Measurements from ENCODE around the gene DEAF1.
"Not testable (repeated sequence)": the region's sequence is repeated elsewhere in the genome, so short reads cannot be mapped to it uniquely, and the experiment has no call there.

The DEAF1 gene

DNA sequence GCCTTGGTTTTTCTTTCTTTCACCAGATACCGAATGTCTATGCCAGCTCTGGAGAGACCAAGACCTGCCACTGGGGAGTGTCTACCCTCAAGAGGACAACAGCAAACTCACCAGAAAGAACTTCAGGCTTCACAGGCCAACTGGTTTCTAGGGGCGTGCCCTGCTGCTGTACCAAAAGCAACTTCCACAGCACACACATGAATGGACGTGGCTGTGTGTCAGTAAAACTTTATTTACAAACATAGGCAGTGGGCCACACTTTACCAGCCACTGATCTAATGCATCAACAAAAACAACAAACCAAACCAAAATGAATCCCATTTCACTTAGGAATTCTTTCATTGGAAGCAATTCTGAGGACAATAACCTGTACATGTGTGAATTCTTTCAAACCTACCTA is 16.7 kb downstream of the DEAF1 start:
- DNase-seq (ENCODE audit: low read depth) = no peak

DNA sequence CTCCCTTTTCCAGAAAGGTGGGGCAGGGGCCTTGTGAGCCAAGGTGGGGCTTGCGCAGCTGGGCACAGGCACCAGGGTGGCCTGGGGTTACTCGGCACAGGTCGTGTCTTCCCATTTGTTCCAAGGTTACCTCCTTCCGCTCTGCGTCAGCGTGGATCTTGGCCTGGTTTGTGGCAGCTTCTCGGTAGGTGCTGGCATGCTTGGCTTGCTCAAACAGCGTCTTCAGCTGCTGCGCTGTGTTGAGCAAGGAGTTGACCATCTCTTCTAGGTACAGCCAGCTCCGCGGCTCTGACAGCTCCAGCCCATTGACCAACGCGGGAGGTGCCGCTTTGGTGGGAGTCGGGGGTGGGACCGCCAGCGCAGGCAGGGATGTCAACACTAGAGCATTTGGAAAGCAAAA is 20.6 kb downstream of the DEAF1 start:
- DNase-seq (ENCODE audit: low read depth) = no peak

DNA sequence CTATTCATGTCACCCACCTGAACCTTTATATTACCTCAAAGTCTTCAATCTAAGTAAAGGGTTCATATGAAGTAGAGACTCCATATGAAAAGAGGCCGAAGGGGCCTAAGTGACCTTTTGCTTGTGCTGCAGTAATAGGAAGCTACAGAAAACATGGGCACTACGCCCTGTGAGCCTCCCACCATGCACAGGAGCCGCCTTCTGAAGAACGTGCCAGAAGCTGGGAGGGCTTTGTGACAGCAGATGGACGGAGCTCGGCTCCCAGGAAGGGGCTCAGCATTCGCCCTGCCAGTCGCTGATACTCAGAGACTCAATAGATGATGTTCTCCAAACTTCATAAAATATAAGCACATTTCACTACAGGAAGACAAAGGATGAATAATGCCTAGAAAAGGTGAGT is 21.2 kb downstream of the DEAF1 start:
- DNase-seq (ENCODE audit: low read depth) = no peak

DNA sequence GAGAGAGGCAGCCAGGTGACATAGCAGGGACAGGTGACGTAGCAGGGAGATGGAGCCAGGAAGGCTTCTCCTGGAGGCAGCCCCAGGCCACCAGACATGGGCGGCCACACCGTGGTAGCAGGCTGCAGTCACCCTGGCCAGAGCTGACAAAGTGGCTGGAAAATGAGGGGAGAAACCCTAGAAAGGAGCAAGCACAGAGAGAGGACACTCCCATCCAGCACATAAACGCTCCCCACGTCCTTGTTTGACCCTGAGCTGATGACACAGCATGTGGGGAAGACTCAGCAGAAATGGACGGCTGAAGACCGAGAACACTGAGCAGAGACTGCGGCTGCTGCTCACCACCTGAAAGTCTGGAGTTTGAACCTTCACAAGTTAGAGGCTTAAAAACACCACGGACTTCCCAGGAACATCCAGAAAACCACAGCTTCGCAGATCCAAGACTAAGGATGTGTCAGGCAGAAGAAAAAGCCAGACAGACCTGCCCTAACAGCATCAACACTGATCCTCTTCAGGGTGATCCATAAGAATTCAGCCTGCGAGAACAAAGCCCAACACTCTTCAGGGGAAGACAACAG is 29.2 kb downstream of the DEAF1 start:
- no peak for DNase-seq (ENCODE audit: low read depth)

DNA sequence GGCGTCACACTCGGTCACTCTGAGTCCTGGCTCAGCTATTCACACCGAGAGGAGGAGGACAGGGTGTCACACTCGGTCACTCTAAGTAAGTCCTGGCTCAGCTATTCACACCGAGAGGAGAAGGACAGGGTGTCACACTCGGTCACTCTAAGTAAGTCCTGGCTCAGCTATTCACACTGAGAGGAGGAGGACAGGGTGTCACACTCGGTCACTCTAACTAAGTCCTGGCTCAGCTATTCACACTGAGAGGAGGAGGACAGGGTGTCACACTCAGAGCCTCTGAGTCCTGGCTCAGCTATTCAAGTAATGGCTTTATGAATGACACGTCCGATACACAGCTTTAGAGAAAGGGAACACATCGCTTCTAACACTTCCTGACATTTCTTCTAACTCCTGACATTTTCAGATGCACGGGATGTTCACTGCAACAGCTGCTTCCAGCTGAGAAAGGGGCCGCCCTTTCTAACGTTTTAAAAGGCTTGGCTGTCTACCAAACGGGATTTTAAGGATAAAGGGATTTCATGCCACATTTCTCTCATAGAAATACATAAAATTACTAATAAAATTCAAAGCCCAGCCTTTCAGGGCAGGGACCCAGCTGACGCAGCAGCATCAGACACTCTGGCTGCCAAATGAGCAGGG is 29.8 kb downstream of the DEAF1 start:
- no peak for DNase-seq (ENCODE audit: low read depth)

DNA sequence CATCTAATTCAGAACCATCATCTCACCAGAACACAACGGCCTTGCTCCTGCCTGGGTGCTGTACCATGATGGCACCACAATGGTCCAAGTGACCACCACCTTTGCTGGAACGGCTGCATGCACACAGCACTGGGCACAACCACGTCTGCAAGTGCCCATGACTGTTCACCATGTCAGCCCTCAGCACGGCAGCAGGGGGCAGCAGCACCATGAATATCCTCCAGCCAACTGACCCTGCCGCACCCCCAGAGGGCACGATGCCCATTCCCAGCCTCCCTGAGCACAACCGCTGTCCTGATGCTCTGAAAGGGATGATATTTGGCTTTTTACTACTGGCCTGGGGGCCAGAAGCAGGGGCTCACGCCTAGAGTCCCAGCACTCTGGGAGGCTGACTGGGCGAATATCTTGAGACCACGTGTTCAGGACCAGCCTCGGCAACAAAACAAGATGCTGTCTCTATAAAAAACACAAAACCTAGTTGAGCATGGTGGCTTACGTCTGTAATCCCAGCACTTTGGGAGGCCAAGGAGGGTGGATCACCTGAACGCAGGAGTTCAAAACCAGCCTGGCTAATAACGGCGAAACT is 32.2 kb downstream of the DEAF1 start:
- DNase-seq (ENCODE audit: low read depth) = no peak

DNA sequence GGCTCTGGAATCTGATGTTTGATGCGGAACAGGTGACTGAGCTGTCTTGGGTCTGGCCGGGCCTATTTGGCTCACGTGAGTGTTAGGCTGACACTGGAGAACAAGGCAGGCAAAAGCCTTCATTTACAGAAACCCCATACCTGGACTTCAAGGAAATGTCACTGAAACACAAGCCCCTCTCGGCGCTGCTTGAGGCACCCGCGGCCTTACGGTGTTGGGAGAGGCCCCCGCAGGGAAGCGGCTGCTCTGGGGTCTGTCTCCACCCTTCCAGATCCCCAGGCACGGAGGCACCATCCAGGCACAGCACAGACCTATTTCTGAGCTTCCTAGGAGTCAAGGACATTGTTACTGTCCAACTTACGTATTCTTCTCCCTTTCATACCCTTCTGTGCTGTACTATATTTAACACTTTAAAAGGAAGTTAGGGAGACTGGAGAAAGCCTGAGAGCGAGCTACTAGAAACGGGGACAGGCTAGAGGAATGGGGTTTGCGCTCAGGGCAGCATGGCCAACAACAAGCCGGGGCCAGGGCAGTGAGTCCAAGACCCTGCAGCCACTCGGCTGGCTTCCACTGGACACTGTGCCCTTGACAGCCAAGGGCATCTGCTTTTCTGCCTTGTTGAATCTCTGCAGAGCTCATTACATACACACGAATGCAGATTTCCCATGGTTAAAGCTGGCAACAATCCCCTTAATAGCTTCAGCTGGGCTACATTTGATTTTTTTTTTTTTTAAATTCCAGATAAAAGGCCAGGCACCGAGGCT is 34.2 kb downstream of the DEAF1 start:
- no peak for DNase-seq (ENCODE audit: low read depth)

DNA sequence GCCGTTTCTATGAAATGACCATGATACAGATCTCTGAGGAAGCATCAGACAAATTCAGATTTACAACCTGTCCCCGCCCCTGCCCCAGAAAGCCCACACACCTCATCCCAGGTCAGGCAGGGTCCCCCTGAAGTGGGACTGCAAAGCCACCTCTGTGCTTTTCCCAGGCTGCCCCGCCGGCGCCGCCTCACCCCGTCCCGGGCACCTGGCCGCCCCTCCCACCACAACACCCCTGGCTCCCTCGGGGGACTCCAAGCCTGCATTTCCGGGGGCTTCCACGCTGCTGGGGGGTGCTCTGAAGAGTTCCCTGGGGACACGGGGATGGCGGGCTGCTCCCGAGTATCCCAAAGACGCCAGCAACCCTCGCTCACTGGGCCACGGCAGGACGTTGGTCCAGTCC is 34.7 kb downstream of the DEAF1 start:
- no peak for DNase-seq (ENCODE audit: low read depth)

DNA sequence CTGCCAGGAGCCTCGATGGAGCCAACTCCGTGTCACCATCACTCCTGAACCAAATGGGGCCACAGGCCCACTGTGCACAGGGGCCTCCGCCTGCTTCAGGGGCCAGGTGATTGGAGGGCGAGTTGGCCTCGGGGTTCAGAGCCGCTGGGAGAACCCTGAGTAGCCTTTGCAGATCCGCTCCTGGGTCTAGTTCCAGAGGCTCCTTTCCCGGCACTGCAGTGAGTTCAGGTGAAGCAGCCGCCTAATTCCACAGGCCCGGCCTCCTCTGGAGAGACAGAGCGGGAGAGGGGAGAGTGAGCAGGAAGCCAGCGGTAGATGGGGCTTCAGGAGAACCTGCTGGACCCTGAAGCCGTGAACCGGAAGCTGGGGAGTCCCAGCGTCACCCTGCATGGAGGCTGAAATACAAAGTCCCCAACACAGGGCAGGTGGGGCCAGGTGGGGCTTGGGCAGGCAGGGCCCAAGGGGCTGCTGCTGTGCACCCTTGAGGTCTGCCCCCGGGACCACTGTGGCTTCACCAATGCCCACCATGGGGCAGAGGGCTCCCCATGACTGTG is 35.4 kb downstream of the DEAF1 start:
- DNase-seq (ENCODE audit: low read depth) = no peak

DNA sequence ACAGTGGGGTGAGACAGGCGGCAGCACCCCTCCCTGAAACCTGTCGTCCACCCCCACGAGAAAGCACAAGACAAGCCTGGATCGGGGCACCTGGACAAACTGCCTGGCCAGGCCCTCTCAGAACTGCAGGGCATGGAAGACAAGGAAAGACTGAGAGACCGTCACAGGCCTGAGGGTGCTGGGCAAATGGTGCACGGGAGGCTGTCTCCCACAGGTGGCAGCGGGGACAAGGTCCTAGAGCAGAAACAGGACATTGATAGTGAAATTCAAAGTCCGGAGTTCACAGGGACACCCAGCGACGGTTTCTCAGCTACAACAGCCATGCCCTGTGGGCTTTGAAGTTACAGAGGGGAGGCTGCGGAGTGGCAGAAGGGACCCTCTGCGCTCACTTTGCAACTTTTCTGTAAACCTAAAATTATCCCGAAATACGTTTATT is 37.3 kb downstream of the DEAF1 start:
- no peak for DNase-seq (ENCODE audit: low read depth)

DNA sequence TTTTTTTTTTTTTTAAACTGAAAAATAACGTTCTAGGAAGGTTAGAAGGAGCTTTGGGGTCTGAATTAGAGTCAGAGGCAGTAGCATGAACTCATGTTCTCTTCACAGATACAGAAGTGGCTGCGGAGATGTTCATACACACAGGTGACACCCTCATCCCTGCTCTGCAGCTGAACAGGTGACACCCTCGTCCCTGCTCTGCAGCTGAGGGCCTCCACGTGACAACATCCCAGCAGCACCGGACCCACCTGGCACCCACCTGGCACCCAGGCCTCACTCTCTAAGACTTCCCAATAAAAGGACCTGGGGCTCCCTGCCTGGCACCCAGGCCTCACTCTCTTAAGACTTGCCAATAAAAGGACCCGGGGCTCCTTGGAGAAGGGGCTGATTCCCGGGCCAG is 38.2 kb downstream of the DEAF1 start:
- no peak for DNase-seq (ENCODE audit: low read depth)

DNA sequence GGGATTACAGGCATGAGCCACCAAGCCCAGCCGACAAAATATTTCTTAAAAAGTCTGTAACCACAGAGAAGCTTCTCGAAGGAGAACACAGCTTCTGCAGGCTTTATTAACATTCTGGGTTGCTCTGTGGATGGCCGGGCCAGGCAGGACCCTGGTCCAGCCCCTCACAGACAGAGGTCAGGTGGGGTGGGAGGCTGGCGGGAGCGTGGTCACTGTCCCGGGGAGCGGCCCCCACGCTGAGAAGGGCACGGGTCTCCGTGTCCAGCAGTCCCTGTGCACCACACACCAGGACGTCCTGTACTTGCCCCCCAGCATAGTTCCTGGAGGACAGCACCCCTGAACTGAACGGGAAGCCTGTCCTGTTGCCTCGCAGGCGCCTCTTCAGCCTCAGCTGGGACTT is 38.6 kb downstream of the DEAF1 start:
- no peak for DNase-seq (ENCODE audit: low read depth)

DNA sequence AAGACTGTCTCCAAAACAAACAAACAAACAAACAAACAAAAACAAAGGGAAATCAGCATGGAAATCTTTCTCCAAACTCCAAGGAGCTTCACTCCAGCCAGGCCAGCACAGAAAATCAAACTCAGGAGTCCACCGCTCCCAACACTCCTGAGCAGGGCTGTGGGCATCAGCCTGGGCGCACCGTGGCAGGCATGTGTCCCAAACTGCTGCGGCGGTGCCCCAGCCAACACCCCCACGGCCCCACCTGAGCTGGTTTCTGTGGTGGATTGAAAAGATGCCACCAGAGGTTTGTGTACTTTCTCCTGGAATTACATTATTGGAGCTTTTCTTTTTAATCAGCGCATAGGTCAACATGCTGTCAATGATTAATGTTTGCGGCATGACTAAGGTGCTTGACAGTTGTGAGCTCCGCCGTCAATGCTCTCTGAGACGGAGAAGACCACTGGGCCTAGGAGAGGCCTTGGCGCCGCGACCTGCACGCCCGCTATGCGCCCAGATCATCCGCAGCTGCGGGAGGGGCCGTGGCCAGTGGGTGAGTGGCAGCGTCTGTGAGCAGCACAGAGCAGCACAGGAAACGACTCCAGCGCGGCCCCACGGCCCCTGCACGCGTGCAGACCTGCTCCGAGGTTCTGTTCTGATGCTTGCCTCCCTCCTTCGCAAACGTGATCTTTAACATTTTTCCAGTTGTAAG is 39.8 kb downstream of the DEAF1 start:
- no peak for DNase-seq (ENCODE audit: low read depth)

DNA sequence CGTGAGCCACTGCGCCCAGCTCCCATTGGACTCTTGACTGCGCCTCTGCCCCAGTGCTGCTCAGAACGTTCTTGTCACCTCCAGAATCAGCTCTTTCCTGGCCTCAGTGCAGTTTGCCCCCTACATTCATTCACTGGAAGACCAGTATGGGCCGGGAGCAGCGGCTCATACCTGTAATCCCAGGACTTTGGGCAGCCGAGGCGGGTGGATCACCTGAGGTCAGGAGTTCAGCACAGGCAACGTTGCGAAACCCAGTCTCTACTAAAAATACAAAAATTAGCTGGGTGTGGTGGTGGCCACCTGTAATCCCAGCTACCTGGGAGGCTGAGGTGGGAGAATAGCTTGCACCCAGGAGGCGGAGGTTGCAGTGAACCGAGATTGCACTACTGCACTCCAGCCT is 40.6 kb downstream of the DEAF1 start:
- DNase-seq (ENCODE audit: low read depth) = not testable (repeated sequence)

DNA sequence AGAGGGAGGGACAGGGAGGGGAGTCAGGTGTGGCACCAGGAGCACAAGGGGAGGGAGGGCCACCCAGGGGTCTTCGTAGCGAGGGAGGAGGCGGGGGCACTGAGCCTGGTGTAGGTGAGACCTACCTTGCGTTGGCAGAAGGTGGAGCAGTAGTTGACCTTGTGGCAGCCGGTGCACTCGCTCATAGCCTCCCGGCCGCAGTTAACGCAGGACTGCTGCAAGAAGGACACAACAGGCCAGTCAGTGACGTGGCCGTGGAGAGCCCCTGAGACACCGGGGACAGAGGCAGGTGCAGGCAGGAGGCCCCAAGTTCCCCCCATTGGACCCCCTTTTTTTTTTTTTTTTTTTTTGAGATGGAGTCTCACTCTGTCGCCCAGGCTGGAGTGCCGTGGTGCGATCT is 41.2 kb downstream of the DEAF1 start:
- DNase-seq (ENCODE audit: low read depth) = no peak

DNA sequence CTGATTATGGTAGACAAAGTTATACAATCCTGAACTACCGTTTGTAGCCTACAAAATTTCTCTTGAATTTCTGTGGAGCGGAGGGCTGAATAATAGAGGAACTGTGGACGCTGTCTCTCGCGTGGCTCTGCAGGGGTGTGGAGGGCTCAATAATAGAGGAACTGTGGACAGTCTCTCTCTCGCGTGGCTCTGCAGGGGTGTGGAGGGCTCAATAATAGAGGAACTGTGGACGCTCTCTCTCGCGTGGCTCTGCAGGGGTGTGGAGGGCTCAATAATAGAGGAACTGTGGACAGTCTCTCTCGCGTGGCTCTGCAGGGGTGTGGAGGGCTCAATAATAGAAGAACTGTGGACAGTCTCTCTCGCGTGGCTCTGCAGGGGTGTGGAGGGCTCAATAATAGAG is 41.9 kb downstream of the DEAF1 start:
- DNase-seq (ENCODE audit: low read depth) = not testable (repeated sequence)

DNA sequence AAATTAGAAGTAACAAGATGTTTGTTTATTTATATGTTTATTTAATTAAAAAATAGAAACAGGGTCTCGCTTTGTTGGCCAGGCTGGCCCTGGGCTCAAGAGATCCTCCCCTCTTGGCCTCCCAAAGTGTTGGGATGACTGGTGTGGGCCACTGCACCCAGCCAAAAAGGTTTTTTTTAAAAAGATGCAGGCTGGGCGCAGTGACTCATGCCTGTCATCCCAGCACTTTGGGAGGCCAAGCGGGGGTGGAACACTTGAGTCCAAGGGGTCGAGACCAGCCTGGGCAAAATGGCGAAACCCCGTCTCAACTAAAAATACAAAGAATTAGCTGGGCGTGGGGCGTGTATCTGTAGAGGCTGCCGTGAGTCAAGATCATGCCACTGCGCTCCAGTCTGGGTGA is 44.5 kb downstream of the DEAF1 start:
- no peak for DNase-seq (ENCODE audit: low read depth)

DNA sequence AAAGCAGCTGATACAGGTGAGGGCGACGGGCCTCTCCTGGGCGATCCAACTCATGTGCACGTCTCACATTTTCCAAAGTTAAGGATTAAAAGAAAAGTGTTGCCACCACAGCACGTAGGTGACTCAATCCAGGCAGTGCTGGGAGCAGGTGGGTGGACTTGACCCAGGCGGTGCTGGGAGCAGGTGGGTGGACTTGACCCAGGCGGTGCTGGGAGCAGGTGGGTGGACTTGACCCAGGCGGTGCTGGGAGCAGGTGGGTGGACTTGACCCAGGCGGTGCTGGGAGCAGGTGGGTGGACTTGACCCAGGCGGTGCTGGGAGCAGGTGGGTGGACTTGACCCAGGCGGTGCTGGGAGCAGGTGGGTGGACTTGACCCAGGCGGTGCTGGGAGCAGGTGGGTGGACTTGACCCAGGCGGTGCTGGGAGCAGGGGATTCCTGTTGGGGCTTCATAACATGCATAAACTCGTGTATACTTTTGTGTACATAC is 47.3 kb downstream of the DEAF1 start:
- DNase-seq (ENCODE audit: low read depth) = not testable (repeated sequence)

DNA sequence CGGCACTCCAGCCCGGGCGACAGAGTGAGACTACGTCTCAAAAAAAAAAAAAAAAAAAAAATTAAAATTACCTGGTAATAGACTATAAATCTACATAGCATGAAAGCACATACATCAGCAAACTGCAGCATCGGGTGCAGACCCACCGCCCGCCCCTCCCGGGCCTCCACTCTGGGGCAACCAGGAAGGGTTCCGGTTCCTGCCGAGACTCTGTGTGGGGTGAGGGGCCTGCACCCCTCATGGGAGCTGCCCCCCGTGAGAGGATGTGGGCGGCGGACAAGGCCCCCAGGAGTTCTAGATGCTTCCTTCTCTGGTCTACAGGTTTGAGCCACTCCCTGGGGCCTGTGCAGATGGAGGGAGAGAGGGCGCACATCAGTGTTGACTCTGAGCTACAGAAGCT is 48.8 kb downstream of the DEAF1 start:
- no peak for DNase-seq (ENCODE audit: low read depth)

DNA sequence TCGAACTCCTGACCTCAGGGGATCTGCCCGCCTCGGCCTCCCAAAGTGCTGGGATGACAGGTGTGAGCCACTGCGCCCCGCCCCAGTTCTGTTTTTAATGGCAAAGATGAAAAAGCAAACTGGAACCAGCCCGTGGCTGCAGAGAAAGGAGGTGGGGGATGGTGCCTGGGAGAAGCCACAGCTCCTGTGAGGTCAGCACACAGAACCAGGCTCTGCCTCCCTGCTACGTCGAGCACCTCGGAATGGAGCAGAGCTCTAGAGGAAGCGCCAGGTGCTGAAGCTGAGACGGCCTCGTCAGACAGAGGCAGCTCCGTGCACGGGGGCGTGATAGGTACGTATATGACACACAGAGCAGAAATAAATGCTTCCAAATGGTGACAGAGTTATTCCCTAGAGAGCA is 49.5 kb downstream of the DEAF1 start:
- DNase-seq (ENCODE audit: low read depth) = no peak

DNA sequence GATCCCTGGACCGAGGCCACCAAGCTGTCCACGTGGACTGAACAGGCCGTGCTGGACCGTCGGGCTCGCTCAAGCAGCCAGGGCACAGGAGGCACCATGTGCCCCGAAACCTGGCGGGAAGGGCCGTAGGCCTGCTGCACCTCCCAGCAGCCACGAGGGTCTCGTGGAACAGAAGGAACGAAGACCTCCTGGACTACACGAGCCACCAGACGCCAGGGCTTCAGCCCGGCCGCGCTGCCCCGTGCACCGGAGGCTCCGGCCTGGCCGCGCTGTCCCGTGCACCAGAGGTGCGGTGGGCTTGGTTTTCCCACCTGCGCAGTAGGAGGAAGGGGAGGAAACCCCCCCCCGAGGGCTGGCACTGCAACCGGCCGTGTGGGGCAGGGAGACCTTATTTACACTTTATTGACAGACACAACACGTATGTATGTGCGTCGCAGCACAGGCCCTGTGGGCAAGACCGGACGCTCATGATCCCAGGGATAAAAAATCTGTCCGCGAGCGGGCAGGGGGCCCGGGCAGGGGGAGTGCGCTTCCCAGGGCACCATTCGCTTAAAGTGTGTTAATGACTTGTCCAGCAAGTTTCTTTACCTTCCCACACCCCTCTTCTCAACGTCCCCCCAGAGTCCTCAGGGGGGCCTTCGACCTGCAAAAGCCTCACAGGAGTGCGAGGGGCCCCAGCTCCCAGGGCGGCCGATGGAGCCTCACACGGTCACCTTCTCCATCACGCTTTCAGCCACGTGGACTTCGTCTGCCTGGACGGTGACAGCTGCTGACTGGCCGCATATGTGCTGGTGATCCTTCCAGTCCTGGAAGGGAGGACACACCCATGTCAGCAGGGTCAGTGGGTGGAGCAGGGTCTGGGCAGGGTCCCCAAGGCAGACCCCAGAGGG is 50.9 kb downstream of the DEAF1 start:
- no peak for DNase-seq (ENCODE audit: low read depth)

Measured in HS-5 (cell line).